ENCODE results near the gene MINDY4.

- no peak for TF ChIP-seq POLR2A (IDR thresholded peaks at IDR 0.05)
- TF ChIP-seq CTCF (IDR thresholded peaks at IDR 0.05): no peak
- TF ChIP-seq POLR2AphosphoS5 (IDR thresholded peaks at IDR 0.05): no peak
Observed at GRCh38 chr7:30915751-30916150, 144.5 kb downstream of the MINDY4 start.
